Umbilical cord (tissue), 2 donors: ENCODE results near the gene DOK4. TPM values are rescaled to one million over a fixed set of nuclear protein-coding genes. Genes with fewer than 3 reads are reported as not detected.
"Not testable (repeated sequence)": the region's sequence is repeated elsewhere in the genome, so short reads cannot be mapped to it uniquely, and the experiment has no call there.

Experiments used
- DNase-seq: peaks from one replicate; pipeline ENCODE4 v3.0.0-alpha.2; 2015; ENCODE audit warnings: low spot score
- total RNA-seq: library from RNA; depleted of rRNA; stranded (reverse); fragments of >200 nt; gene quantifications from one replicate; pipeline ENCODE4 v1.2.3, GENCODE V29; 2014; ENCODE audit warnings: low replicate concordance; ENCODE audit not compliant: insufficient read depth

Gene DOK4
- total RNA-seq, 1 donor from 2014 or later = 22.4 TPM

DNA sequence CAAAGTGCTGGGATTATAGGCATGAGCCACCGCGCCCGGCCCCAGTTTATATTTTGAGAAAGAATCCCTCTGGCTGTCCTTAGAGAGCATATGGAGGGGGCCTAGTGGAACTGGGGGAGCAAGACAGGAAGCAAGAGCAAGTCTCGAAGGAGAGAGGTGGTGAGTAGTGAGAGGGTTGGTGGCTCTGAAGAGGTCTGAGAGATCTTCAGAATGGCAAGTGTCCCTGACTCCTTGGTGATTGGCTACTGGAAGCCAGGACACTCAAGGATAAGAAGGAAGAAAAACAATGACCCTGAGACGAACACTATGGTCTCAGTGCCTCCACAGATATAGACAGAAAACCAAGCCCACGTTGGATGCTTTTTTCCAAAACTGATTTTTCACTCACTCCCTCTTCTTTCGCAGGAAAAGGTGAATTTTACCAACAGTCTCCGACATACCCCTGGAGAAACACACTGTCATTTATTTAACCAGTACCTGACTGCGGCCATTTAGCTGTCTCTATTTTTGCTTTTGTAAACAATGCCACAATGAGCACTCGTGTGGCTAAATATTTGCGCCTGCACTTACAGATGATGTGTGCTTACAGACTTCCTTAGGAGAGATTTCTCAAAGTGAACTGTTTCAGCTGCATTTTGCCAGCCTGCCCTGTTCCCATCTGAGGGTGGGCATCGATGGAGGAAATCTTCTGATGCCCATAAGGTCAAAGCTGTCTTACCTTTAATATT is 15.9 kb upstream of the DOK4 start:
- no peak for DNase-seq

DNA sequence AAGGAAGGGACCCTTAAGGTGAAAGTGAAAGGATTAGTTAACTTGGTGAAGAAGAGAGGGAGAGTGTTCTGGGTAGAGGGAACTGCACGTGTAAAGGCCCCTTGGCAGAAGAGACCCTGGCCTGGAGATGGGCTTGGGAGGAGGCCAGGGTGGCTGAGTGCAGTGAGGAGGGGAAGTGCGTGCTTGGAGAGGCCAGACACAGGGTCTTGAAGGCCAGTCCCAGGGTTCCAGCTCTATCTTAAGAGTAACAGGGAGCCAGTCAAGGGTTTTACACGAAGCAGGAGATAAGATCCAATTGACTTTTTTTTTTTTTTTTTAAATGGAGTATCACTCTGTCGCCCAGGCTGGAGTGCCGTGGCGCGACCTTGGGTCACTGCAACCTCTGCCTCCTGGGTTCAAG is 15.2 kb upstream of the DOK4 start:
- no peak for DNase-seq

DNA sequence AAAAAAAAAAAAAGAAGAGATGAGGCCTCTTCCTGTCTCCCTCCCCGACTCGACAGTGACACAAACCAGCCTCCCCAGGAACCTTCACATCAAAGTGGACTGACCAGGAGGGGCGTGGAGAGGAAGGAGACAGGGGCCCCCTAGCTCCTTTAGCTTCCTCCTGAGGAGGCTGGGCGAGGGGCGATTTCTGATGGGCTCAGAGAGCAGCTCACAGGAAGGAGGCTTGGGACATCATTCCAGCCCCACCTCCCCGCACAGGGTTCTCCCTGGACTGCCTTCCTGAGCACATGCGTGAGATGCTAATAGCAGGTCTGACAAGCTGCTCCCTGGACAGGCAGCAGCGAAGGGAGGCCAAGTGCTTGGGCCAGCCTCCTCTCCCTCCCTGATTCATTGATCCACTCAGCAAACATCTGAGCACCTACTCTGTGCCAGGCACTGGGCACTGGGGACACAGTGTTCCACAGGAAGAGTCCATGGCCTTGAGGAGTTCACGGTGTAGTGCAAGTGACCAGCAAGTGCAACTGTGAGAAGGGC is 14.4 kb upstream of the DOK4 start:
- DNase-seq = peak; percentile 90

DNA sequence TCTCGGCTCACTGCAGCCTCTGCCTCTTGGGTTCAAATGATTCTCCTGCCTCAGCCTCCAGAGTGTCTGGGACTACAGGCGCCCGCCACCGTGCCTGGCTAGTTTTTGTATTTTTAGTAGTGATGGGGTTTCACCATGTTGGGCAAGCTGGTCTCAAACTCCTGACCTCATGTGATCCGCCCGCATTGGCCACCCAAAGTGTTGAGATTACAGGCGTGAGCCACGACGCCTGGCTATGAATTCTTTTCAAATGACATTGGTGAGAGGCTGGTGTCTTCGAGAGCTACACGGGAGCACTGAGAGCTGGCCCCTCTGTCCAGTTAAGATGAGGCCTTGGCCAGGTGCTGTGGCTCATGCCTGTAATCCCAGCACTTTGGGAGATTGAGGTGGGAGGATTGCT is 13.6 kb upstream of the DOK4 start:
- DNase-seq = not testable (repeated sequence)

DNA sequence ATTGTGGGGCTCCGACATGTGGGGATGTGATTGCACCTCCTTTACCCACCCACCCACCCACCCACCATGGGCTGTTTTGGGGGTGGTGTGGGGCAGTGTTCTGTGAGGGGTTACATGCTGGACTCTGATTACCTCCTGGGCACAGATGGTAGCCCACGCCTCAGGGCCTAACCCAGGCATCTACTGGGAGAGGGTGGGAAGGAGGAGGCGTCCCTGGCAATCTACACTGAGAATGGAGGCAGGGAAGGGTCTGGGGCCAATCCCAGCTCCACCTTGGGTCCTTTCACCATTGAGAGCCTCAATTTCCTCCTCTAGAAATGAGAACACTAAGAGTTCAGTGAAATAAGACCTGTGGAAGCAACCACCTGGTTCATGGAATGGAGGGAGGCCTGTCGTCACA is 11.7 kb upstream of the DOK4 start:
- DNase-seq = no peak

DNA sequence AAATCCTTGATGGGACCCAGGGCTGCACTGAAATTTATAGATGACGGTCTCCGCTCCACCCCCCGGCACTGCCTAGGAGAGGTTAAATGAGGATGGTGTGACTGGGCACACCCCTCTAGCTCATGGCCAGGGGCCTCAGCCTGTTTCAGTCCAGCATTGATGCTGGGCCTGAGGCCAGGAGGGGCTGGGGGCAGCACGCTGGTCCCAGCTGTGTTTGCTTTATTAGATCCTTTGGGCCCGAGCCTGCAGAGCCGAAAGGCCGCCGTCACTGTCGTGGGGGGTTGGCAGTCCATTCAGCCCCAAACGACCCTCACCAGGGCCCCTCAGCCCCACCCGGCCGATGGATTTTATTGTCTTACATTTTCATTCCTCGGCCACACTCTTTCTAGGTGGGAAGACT is 10.8 kb upstream of the DOK4 start:
- DNase-seq = no peak

DNA sequence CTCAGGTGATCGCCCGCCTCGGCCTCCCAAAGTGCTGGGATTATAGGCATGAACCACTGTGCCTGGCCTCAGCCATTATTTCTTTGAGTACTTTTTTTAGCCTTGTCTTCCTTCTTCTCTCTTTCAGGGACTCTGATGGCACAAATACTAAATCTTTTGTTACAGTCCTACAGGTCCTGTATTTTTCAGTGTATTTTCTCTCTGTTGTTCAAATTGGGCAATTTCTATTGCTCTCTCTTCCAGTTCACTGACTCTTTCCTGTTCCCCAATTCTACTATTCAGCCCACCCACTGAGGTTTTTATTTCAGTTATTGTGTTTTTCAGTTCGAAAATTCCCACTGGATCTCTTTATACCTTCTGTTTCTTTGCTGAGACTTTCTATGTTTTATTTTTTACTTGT is 7.5 kb upstream of the DOK4 start:
- no peak for DNase-seq

DNA sequence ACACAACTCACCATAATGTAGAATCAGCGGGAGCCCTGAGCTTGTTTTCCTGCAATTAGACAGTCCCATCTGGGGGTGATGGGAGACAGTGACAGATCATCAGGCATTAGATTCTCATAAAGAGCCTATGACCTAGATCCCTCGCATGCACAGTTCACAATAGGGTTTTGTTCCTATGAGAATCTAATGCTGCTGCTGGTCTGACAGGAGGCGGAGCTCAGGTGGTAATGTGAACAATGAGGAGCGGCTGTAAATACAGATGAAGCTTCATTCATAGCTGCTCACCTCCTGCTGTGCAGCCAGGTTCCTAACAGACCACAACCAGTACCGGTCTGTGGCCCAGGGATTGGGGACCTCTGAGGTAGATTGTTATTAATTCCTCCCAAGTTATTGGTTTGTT is 2.9 kb upstream of the DOK4 start:
- DNase-seq = no peak

DNA sequence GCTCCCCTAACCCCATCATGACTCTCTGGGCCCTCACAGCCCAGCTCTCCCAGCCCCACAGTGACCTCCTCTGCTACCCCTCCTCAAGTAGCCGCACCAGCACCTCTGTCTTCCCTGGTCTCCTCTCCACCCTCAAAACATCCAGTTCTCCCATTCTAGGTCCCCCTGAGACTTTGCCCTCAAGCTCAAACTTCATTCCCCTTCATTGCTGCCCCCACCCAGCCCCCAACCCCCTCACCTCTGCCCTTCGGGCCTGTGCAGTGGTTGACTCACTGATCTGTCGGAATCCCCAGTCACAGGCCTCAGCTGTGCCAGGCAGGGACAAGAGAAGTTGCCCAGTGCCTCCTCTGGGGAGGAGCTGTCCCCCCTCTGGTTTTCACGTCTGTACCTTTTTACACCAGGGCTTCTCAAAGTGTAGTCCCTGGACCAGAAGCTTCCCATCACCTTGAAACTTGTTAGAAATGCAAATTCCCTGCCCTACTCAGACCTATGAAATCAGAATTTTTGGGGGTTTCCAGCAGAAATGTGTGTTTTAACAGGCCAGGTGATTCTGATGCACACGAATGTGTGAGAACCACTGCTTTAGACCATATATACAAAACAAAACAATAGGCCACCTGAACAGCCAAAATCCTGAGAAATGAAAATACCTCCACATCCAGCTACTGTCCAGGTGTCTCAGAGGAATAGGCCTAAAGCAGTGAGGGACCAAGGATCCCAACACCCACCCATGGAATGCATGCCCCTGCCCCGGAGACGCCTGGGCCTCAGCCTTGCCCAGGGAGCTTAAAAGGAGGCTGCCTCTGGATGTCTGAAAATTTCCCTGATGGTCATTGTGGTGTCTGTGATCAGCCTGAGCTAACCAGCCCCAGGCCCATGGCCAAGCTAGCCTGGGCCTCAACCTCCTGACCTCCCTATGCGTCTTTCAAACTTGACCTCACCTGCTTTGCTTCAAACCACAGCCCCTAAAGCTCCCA is 853 bp upstream of the DOK4 start:
- DNase-seq = no peak

DNA sequence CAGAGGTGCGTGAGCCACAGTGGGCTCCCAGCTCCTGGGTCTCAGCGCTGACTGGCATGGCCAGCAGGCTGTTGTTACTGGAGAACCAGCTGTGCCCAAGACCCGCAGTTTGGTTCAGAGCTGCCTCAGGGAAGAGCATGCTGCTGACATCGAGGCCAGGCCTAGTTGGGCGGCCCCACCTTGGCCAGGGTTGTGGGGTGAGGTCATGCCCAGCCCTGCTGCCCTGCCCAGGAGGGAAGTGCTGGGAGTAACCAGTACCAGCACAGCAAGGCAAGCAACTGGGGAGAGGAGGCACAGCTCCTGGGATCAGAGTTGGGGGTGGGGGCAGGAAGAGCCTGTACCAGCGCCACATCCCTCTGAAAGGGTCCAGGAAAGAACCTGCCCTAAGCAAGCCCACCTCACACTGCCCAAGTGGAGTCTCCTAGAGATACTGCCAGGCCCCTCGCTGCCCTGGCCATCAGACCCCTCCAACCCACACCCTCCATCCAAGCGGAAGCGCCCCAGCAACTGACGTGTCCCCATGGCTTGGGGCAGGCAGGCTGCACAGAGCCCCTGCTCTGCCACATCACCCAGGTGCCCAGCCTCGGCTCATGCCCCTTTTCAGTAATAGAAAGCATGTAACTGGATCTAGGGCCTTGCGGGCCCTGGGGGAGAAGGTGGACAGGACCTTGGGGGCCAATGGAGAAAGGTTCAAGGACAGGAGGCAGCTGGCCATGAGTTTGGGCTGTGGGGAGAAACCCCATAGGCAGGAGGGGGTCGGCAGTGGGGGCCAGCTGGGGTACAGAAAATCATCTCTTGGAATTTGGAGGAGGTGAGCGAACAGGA is 990 bp downstream of the DOK4 start:
- no peak for DNase-seq

DNA sequence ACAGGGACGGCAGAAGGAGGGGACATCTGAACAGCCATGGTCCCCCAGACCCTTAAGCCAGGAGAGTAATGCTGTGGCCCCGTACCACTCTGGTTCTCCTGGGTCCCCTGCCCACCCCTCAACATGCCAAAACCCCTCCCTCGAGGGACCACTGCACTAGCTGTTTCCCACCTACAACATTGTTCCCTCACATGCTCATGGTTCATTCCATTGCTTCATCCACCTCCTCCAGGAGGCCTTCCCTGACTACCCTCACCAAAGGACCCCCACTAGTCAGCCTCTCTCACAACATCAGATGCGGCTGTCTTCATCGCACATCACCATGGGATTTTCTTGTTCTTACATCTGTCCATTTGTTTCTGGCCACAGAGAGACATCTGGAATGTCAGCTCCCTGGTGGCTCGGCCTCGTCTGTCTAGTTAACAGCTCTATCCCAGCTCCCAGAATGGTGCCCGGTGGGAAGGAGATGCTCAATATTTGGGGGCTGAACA is 1.7 kb downstream of the DOK4 start:
- DNase-seq = no peak

DNA sequence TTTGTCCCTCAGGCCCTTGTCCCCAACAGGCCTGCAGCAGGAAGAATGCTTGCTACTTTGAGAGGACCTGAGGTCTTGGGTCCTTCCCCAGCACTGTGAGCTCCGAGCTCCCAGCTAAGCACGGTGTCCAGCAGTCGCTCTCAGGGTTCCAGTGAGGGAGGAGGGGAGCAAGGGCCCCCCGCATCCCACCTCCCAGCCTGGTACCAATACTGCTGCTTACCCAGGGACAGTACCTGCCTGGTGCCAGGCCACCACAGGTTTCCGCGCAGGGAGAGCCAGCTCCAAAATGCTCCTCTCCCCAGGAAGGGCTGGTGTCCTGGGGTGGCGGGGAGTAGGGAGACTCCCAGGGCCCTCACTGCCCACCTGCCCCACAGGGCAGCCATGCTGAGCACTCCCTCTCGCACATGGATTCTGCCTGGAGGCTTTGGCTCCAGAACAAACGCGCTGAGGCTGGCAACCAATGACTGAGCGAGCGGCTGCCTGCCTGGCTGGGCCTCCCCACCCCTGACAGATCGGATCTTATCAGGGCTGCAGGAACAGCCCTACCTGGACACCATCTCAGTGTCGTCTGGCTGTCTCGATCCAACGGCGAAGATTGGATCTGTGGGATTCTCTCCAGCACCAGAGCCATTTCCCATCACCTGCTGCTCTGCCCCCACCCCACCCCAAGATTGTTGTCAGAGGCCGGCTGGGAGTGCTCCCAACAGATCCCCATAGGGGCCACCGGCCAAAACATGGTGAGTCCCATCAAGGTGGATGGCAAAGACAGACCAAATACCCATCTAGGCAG is 2.4 kb downstream of the DOK4 start:
- peak; percentile 51 for DNase-seq

DNA sequence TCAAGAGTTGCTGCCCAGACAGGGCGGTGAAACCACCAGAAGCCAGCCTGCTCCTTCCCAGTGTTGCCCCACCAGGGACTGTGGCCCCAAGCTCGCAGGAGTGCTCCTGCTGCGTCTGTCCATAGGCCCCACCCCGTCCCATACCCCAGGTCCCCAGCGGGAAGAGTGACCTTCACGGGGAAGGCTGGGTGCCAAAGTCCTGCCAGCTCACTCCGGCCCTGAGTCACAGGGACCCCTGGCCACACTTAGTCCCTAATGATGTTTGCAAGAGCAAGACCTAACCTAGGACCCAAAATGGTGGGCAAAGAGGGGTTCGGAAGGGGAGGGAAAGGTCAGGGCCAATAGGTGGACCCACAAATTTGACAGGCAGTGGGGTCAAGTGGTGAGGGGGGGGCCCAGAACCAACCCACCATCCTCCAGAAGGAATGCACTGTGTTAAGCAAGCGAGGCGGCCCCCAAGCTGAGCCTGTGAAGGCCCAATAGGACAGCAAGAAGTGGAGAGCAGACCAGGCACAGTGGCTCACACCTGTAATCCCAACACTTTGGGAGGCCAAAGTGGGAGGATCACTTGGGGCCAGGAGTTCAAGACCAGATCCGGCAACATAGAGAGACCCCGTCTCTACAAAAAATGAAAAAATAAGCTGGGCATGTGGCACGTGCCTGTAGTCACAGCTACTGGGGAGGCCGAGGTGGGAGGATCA is 3.3 kb downstream of the DOK4 start:
- no peak for DNase-seq

DNA sequence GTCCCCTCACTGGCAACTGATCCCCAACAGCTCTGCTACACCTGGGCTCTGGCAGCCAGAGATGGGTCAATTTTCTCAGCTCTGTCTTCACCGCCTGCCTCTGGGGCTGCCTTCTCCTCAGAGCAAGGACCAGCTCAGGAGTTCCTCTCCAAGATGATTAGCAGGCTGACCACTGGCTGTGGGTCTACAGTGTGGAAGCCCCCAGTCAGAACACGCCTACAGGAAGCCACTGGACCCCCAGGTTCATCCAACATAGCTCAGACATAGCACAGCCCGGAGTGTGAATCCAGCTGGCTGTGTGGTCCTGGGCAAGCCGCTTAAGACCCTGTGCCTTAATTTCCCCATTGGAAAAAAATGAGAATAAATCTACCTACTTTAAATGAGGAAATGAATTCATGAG is 4.9 kb downstream of the DOK4 start:
- DNase-seq = no peak

DNA sequence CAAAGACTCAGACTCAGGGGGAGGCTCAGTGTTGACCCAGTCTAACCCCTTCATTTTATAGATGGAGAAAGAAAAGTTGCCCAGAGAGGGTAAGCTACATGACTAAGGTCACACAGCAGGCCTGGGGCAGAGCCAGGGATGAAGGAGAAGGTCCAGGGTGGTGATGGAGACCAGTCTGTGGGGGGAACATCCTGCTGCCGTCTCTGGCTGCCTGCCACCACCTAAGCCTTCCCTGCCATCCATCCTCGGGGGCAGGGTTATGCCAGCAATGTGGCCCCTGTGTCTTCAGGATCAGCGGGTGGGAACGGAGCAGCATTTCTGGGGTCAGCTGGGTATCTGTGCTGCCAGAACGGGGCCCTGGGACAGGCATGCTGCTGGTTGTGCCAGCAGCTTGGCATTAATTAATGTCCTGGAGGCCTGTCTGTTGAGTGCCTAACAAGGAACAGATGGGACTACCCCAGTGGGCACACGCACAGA is 5.5 kb downstream of the DOK4 start:
- DNase-seq = no peak

DNA sequence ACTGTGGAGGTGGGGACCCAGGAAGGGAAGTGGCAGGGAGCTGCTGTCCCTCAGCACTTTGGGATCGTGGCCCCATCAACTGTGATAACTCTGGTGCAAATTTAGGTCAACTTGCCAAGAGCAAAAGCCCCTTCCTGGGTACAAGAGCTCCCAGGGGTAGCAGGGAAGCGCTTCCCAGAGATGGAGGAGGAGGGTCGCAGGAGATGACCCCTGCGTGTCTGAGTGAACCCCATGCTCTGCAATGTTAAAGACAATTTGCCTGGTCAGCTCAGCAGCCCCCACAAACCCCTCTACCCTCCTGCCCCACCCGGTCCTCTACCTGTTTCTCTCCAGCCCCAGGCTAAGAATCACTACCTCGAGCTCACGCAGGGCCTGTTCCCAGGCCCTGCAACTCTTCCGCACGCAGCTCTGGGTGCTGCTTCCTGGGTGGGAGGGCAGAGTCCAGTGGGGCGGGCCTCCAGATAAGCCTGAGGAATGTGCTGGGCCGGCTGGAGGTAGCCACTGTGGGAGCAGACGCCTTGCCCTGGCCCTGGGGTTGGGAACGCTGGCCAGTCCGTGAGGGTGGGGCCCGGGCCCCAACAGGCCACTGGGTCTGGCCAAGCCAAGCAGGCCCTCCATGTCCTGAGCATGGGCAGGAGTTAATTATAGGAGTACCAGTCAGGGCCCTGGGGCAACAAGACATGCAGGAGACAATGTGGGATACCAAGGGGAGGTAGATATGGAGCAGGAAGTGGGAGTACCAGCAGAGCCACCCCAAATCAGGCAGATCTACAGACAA is 6.1 kb downstream of the DOK4 start:
- DNase-seq = peak; percentile 59

DNA sequence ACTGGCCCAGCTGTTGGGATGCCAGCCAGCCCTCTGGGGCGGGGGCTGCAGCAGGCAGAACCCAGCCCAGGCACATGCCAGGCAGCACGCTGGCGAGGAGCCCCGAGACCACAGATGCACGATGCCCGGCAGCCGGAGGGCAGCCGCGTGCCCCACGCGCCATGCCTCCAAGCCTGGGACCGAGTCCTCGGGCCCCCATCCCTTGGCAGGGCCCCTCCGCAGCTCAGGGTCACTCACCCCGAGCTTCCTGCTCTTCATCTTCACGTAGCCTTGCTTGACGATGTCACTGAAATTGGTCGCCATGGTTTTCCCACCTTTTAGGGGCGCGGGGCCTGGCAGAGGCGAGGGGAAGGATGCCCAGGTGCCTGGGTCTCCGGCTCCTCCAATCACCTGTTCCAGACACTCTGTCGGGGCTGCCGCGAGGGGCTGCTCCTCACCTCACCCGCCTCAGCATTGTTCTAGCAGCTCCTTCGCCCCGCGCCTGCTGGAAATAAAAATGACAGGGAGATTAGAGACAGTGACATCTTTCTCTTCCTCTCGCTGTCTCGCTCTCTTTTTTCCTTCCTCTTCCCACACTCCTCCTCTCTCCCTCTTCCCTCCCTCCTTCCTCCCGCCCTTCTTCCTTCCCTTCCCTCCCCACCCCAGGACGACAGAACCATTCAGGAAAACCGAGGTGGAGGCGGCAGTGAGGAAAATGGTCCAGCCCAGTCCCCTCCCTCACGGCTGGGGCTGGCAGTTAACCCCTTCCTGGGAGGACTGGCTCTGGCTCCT is 6.9 kb downstream of the DOK4 start:
- DNase-seq = peak; percentile 85
